Thoracic aorta (tissue), 2 donors: ENCODE measurements around the gene MLIP. TPM values are rescaled to one million over a fixed set of nuclear protein-coding genes. Genes with fewer than 3 reads are reported as not detected.

ENCODE experiments used
- ATAC-seq: fragments of 150-250 bp; one replicate; pipeline ENCODE4 v1.8.0; 2017; ENCODE audit warnings: low read depth; ENCODE audit not compliant: insufficient number of reproducible peaks, low FRiP score
- DNase-seq: peaks from one replicate; pipeline ENCODE4 v3.0.0-alpha.2; 2020; ENCODE audit warnings: low spot score
- H3K27ac ChIP-seq, 2 donors: fragments of 200-600 bp; sonication (generic); 1 replicate in 1 of 2; 2 replicates in 1 of 2; pipeline ENCODE4 v1.5.1; 2016; ENCODE audit warnings: mild to moderate bottlenecking in 2 of 2, moderate library complexity in 2 of 2
- H3K27me3 ChIP-seq: fragments of 200-600 bp; sonication (generic); replicated peaks from 2 replicates; pipeline ENCODE4 v1.6.0; 2016; ENCODE audit warnings: mild to moderate bottlenecking; ENCODE audit not compliant: insufficient read depth
- H3K36me3 ChIP-seq: fragments of 200-600 bp; sonication (generic); one replicate; pipeline ENCODE4 v1.5.1; 2016
- H3K4me1 ChIP-seq, 2 donors: fragments of 200-600 bp; sonication (generic); 1 replicate in 1 of 2; 2 replicates in 1 of 2; pipeline versions ENCODE4 v1.5.1 to v1.6.0; 2016; ENCODE audit warnings: low read depth in 2 of 2, mild to moderate bottlenecking in 1 of 2; ENCODE audit not compliant: control insufficient read depth in 1 of 2
- H3K4me3 ChIP-seq: fragments of 200-600 bp; sonication (generic); 2 replicates; pipeline ENCODE4 v1.5.1; 2016; ENCODE audit warnings: mild to moderate bottlenecking
- H3K9me3 ChIP-seq: fragments of 200-600 bp; sonication (generic); 2 replicates; pipeline ENCODE4 v1.5.1; 2016
- total RNA-seq, 2 donors: library from RNA; depleted of rRNA; stranded (reverse); fragments of >200 nt; gene quantifications; one replicate each; pipeline versions ENCODE4 v1.1.0 to v1.2.3, GENCODE V29; 2016
- TF ChIP-seq, protein P1 (sequence below): fragments of 200-600 bp; sonication (generic); IDR thresholded peaks from one replicate; pipeline ENCODE4 v1.5.1; 2019; ENCODE audit warnings: antibody characterized with exemption

Gene MLIP
- total RNA-seq, 2 donors from 2014 or later: 1.8 TPM; not detected in 1

DNA sequence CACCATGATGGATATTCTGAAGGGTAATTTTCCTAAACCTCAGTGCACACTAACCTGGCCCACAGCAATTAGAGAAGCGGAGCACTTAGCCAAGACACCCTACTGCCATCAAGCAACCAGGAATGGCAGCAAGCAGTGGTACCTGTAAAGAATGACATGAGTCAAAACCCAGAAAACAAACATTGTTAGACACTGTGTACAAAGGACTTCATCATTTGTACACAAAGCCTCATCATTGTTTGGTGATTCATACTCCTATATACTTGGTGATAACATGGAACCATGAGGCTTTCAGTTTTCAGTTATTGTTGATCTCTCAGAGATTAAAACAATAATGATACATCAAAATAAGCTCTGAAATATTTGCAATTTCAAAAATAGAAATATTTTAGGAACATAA, 74.6 kb downstream of the MLIP start:
- Histone ChIP-seq H3K4me1 (no peaks in the 10 kb centered on the region), H3K9me3 (no peaks in the 10 kb centered on the region), H3K27ac (no peak overlapping the region), H3K4me3 (no peak overlapping the region), H3K27me3 (no peaks in the 10 kb centered on the region), H3K36me3 (no peaks in the 10 kb centered on the region)
- TF ChIP-seq, protein P1, sequence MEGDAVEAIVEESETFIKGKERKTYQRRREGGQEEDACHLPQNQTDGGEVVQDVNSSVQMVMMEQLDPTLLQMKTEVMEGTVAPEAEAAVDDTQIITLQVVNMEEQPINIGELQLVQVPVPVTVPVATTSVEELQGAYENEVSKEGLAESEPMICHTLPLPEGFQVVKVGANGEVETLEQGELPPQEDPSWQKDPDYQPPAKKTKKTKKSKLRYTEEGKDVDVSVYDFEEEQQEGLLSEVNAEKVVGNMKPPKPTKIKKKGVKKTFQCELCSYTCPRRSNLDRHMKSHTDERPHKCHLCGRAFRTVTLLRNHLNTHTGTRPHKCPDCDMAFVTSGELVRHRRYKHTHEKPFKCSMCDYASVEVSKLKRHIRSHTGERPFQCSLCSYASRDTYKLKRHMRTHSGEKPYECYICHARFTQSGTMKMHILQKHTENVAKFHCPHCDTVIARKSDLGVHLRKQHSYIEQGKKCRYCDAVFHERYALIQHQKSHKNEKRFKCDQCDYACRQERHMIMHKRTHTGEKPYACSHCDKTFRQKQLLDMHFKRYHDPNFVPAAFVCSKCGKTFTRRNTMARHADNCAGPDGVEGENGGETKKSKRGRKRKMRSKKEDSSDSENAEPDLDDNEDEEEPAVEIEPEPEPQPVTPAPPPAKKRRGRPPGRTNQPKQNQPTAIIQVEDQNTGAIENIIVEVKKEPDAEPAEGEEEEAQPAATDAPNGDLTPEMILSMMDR: no peak
- no peak for ATAC-seq
- DNase-seq: no peak

DNA sequence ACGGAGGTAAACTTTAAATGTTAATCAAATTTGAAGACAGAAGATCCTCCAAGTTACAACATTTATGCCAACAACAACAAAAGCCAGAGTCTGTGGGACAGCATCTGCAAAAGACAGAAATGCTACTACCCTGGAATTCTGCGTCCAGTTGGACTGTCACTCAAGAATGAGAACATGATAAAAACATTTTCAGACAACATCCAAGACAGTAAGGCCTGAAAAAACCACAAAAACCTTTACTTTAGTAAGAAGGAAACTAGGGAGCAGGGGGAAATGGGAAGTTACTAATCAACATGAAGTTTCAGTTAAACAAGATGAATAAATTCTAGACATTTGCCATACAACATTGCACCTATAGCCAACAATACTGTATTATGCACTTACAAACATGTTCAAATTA, 77.6 kb downstream of the MLIP start:
- H3K4me1 ChIP-seq: peaks cover 4 to 11% of the 10 kb centered on the region in 2 donors

DNA sequence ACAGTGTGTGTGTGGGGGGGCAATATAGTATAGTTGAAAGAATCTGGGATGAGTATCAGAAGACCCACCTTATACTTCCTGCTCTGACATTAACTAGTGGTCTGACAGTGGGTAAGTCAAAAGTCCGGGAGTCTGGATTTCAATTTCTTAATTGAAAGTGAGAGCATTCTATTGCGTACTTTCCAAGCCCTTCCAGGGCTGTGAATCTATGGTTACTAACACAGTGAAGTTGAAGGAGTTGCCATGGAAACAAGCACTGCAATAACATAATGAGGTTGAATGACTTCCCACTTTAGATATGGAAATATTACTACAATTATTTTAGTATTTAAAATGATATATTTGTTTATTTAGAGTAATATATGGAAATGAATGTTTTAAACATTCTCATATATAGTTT, 80.2 kb downstream of the MLIP start:
- Histone ChIP-seq H3K27me3 (no peaks in the 10 kb centered on the region), H3K4me3 (no peak overlapping the region), H3K27ac (no peak overlapping the region), H3K4me1 (peaks cover 4 to 12% of the 10 kb centered on the region in 2 donors), H3K36me3 (no peaks in the 10 kb centered on the region), H3K9me3 (no peaks in the 10 kb centered on the region)
- ATAC-seq (no peak), DNase-seq (no peak)
- TF ChIP-seq, protein P1: no peak

More for the DNA sequence above, 77.6 kb downstream of the MLIP start:
- H3K4me3 ChIP-seq: no peak overlapping the region
- DNase-seq: no peak
- H3K36me3 ChIP-seq: no peaks in the 10 kb centered on the region
- H3K9me3 ChIP-seq: no peaks in the 10 kb centered on the region
- no peak for ATAC-seq
- TF ChIP-seq, protein P1: no peak
- no peaks in the 10 kb centered on the region for H3K27me3 ChIP-seq
- H3K27ac ChIP-seq: no peak overlapping the region

DNA sequence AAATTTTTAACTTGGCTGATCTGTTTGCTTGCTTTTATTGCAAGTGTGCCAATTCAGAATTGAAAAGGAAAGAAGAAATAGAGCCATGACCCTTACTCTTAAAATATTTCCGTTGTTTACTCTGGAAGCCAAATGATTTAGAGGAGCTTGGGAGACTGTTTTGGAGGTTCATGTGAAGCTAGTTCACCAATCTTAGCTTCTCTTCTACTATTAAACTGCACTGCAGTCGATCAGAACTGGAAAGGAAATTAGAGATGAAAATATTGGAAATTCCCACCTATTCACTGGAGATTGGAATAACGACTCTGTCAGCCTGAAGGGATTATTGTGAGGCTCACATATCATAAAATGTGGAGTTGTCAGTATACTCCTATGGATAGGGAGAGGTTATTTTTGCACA, 81.8 kb downstream of the MLIP start:
- Histone ChIP-seq H3K27me3 (no peaks in the 10 kb centered on the region), H3K36me3 (no peaks in the 10 kb centered on the region), H3K4me3 (no peak overlapping the region), H3K27ac (no peak overlapping the region), H3K4me1 (peaks cover 4 to 12% of the 10 kb centered on the region in 2 donors), H3K9me3 (no peaks in the 10 kb centered on the region)
- ATAC-seq (no peak), DNase-seq (no peak)
- TF ChIP-seq, protein P1: no peak

DNA sequence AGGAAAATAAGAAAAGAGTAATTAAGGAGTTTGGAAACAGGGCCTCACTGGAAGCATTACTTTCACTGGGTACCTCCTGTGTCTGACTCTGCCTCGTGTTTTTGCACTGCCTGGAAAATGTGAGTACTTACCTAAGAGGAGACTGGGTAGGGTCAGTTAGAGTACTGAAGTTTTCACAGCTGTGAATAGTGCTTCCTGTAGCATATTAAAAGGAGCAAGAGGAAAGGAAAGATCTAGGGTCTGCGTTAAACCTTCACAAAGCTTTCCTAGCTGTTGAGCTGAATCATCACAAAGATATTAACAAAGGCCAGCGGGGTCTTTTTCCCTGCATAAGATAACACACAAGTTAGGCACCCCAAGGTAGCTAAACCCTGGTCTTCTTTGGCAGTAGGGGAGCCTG, 82.3 kb downstream of the MLIP start:
- H3K4me1 ChIP-seq: peaks cover 4 to 12% of the 10 kb centered on the region in 2 donors
- ATAC-seq (no peak), DNase-seq (no peak)
- H3K9me3 ChIP-seq: no peaks in the 10 kb centered on the region
- no peaks in the 10 kb centered on the region for H3K27me3 ChIP-seq
- H3K27ac ChIP-seq: no peak overlapping the region
- TF ChIP-seq, protein P1: no peak
- no peaks in the 10 kb centered on the region for H3K36me3 ChIP-seq
- no peak overlapping the region for H3K4me3 ChIP-seq
